GM04503 (cell line): ENCODE measurements around the gene EFNB1.

Source experiments
- DNase-seq: peaks from one replicate; pipeline ENCODE4 v3.0.0-alpha.2; 2012; ENCODE audit warnings: low read depth

EFNB1 gene

GRCh38 chrX:68827848-68828624, 785 bp upstream of the EFNB1 start:
- no peak for DNase-seq

- DNase-seq, result no peak
Measured at GRCh38 chrX:68829582-68830418, 979 bp downstream of the EFNB1 start.

- no peak for DNase-seq
Measured at GRCh38 chrX:68830419-68831404, 1.9 kb downstream of the EFNB1 start.

DNA sequence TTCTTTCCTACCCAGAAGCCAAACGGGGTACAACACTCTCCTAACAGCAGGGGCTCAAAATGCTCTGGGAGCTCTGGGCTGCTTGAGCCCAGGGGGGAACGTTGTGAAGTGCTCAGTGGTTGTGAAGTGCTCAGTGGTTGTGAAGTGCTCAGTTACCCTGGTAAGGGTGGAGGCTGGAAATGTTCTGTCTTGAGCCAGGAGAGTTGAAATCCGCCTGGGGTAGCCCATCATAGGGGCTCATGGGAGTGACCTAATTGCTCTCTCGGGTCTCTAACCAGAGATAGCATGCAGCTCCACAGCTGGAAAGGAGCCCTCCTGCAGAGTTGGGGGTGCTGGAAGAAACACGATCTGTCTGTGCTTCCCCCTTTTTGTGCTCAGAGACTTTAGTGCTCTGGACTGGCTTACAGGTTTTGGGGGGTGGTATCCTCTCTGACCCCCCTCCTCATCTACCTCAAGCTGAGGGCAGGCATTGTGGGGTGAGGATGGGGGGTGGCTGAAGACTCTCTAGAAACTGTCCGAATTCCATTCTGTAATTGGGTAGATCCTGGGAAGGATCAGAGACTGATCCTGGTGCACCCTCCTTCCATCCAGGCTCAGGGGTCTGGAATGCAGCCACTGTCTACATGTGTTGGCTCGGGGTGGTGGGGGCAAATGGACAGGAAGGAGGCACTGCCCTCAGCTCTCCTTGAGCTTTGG, 2.7 kb downstream of the EFNB1 start:
- DNase-seq, result no peak

DNA sequence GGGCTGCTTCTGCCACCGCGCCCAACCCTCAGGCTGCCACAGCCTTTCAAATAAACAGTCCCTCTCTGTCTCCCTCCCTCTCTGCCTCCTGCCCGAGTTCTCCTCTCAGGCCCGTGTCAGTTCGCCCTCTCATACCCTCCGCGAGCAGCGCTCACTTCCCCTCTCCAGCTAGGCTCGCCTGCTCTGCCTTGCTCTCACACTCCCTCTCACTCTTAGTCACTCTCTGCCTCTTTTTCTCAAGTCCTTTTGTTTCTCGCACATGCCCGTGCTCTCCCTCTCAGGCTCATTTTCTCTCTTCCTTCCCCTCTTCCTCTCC, 3.2 kb downstream of the EFNB1 start:
- no peak for DNase-seq

DNA sequence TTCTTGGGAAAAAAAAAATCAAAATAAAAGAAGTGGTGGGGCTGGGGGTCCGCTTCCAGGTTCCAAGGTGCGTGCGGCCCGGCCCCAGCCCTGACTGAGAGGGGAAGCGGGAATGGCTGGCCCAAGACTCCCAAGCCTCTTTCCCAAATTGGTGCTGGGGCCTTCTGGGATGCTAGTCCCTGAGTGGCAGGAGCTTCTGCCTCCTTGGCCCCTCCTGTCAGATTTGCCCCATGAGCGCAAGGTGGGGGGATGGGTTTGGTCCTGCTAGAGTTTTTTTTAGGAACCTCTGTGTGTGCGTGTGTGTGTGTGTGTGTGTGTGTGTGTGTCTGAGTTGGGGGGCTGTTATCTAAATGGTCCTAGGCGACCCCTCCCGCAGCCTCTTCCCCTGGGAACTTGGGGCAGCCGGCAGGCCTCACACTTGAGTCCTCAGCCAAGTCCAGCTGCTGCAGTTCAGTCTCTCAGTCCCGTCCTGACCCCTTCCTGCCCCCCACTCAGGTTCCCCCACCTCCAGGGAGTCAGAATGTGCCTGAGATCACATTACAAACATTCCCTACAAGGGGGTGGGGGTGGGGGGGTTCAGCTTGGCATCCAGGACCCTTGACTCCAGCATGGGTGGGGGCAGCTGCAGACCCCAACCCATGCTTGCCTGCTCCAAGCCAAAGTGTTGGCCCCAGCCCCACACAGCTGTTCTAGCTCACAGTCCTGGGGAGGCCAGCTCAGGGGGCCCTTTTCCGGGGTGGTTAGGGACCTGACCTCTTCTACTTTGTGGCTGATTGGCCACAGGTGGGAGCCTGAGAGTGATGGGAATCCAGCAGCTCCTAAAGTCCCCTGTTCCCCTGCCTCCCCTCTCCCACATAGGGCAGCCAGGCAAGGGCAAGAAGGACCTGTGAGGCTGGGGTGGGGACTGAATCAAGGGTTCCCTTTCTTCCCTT, 4.0 kb downstream of the EFNB1 start:
- DNase-seq, result no peak

GRCh38 chrX:68833448-68833805, 4.6 kb downstream of the EFNB1 start:
- no peak for DNase-seq

GRCh38 chrX:68833855-68834331, 5.1 kb downstream of the EFNB1 start:
- DNase-seq, result no peak

DNA sequence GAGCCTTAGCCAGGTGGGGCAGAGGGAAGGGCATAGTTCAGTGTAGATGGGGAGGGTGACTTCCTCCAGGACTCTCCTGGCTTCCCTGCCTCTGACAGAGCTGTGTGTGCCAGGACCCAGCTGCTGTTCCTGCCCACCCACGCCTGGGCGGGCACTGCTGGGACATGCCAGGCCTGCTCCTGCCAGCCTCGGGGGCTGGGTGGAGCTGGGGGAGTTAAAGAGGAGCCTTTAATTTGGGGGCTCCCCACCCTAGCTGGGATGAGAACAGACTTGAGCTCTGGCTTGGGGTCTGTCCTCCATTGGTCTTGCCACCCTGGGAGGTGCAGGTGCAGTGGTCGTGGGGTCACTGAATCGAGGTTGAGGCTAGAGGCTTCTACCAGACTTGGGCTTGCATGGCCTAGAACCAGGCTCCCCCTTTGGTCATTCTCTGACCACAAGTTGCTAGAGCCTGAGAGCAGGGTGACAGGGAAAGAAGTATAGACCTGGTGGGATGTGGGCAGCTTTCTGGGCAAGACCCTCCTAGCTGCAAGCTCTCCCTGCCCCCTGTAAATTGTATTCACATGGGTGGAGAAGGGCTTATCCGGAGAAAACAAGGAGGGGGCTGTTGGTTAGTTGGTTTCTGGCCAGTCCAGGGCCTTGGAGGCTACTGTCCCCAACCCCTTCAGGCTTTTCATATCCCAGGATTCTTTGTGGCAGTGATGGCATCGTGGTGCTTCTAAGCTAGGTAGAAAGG, 5.7 kb downstream of the EFNB1 start:
- DNase-seq, result no peak

GRCh38 chrX:68835104-68835442, 6.3 kb downstream of the EFNB1 start:
- DNase-seq, result no peak

- DNase-seq, result no peak
Measured at GRCh38 chrX:68835468-68835867, 6.6 kb downstream of the EFNB1 start.

- DNase-seq, result no peak
Measured at GRCh38 chrX:68837119-68837518, 8.3 kb downstream of the EFNB1 start.

DNA sequence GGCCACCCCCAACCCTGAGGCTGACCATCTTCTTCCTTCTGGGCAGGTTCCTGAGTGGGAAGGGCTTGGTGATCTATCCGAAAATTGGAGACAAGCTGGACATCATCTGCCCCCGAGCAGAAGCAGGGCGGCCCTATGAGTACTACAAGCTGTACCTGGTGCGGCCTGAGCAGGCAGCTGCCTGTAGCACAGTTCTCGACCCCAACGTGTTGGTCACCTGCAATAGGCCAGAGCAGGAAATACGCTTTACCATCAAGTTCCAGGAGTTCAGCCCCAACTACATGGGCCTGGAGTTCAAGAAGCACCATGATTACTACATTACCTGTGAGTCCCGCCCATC, 9.7 kb downstream of the EFNB1 start:
- no peak for DNase-seq

DNA sequence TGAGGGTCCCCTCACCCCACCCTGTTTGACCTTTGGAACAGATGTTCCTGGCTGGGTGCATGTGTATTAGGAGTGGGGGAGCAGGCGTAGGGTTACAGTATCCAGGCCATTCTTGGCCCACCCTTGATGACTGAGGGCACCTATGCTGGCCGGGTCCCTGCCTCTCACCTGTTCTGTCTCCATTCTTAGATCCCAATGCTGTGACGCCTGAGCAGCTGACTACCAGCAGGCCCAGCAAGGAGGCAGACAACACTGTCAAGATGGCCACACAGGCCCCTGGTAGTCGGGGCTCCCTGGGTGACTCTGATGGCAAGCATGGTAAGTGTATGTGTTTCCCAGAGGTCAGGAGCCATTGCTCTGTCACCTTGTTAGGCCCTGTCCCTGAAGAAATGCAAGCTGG, 10.9 kb downstream of the EFNB1 start:
- DNase-seq, result no peak

- no peak for DNase-seq
Measured at GRCh38 chrX:68840256-68840655, 11.4 kb downstream of the EFNB1 start.

GRCh38 chrX:68841251-68842049, 12.6 kb downstream of the EFNB1 start:
- DNase-seq, result no peak

DNA sequence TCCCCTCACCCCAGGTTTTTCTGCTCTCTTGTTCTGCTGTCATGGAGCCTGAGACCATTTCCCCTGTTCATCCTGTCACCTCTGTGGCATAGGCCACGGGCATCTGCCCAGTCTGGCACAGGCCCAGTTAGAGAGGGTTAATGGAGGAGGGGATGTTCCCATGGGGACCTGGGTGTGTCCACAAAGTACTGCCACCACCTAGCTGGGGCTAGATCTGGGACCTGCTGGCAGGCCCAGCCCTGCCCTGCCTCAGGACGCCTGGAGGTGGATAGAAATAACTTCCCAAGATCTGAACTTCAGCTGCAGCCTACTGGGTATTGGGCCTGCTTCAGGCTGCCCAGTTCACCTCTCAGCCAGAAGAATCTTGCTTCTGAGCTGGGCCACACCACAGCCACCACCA, 13.5 kb downstream of the EFNB1 start:
- no peak for DNase-seq

DNA sequence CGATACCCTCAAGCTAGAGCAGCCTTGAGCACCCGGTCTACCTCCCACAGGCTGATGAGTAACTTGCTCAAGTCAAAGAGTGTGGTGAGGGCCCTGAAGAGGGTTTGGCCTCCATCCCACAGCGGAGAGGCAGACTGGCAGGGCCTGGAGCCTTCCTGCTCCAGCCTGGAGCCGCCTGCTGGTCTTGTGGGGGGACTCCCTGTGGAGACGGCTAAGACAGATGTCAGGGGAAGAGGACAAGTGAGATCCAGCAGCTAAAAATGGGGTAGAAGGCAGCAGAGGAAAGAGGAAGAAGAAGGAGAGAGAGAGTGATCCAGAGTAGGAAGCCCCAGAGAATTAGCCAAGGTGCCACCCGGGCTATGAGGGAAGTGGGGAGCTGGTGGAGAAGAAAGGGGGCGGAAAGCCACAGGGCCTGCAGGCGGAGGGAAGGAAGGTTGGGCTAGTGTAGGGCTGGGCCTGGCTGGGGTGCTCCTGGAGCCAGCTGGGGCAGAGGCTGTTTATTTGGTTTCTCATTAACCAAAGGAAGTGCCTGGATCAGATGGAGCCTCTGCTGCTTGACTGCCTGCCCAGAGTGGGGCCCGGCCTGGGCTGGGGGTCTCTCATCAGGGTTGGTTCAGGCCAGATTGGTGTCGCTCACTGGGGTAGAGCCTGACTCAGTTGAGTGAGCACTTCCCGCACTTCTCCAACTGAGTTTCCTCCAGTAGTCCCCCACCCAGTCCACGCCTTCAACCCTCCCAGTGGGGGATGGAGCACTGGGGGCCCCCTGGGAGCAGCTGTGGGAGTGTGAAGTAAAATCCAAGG, 14.2 kb downstream of the EFNB1 start:
- no peak for DNase-seq
